NOMO-1 treated with dmso at 0.1 percent for 144 hours (cell line): ENCODE results near the gene CFAP100.

Experiments
- DNase-seq: peaks from one replicate; lab custom pipeline; 2025; ENCODE audit not compliant: unreplicated experiment; lab: John Stamatoyannopoulos, UW

The CFAP100 gene

DNA sequence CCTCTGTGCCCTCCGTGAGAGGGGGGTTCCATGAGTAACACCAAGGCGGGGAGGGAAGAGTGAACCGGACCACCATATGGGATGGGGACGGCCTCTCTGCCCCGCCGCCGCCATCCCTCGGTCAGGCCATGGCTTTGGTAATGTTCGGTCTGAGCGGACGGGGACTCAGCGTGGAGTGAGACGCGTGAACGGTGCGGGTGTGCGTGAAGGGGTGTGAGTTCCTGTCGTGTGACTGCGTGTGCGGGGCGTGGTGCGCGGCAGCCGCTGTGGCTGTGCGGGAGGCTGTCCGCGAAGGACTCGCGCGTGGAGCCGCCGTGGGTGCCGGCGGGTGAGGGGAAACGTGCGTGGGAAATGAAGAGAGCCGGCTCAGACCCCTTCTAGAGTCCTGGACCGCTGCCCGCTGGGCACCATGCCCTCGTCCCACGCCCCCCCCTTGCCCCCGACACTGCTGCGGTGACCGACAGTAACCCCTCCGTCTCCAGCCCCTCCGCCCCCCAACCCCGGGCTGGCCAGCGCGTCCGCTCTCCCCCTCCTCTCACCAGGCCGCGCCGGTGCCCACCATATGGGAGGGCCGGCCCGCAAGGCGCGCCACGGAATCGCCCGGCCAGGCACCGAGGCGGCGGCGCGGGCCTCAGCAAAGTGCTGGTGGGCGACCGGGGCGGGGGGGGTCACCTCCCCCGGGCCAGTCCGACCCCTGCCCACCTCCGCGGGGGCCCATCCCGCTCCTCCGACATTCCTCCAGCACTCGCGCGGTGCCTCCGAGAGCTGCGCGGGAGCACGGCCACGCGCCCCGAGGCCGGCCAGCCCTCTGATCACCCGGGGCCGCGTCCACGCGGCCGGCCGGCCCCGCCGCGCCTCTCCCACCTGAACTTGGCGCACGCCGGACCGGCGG is 38.1 kb upstream of the CFAP100 start:
- DNase-seq, result no peak

DNA sequence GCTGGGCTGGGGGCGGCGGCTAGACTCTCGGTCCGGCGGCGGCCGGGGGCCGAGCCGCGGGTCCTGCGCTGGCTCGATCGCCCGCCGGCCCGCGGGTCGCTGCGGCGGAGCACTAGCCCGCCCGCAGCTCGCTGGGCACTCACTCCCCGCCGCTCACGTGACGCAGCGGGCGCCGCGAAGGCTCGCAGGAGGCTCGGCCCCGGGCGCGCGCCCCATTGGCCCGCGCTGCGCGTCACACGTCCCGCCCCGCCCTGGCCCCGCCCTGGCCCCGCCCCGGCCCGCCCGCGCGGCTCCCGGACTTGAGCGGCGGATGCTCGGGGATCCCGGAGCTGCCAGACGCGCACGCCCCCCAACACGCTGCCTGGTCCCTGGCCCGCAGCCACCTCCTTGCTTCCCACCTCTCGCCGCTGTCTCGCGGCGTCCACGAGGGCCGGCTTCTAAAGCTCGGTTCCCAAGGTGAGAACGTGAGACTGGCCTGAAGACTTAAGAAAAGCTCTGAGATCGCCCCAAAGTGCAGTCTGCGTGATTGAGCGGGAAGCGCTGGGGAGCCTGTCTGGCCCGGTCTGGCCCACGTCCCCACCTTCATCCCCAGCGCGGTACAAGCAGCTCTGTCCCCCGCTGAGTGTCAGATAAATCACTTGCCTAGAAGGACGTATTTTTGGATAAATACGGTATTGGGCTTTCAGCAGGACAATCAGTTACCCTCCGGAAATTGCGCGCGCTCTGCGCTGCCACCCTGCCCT is 37.2 kb upstream of the CFAP100 start, which contains the start of gene KLF15:
TSS of gene KLF15 (minus strand) at position 114 of the 743 bp plus-strand sequence. CDS start 4,486 bp downstream, outside the sequence.
- DNase-seq, result peak; percentile 56

GRCh38 chr3:126358038-126358815 is 36.5 kb upstream of the CFAP100 start:
- DNase-seq, result no peak

- no peak for DNase-seq
These were observed 35.9 kb upstream of the CFAP100 start for GRCh38 chr3:126358816-126359181.

DNA sequence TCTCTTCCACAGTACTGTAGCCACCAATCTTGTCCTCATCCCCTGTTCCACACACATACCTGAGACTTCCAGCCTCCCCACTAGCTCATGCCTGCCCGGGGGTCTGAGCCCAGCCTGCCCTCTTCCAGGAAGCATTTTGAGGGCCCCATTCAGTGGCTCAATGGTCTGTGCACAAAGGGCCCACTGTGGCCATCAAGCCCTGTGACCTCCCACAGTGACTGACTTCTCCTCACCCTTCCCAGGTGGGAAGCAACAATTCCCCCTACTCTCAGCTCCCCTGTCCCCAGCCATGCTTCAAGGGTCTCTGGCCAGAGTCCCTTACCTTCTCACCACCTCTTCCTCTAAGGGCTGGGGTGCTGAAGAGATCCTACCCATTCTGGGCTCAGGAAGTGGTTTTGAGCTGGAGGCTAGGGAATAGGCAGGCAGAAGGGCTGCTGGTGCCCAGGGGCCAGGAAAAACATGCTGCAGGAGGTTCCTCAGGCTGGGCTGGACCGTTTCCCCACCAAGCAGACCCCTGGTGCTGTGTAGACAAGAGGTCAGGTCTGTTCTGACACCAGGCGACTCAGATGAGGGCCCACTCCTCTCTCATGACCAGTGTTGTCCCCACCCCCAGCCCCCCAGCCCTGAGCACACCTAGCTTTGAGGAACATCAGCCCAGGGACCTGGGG is 34.5 kb upstream of the CFAP100 start:
- no peak for DNase-seq

GRCh38 chr3:126360714-126361060 is 34.0 kb upstream of the CFAP100 start:
- DNase-seq, result no peak

GRCh38 chr3:126361211-126361610 is 33.5 kb upstream of the CFAP100 start:
- DNase-seq, result no peak

- DNase-seq, result no peak
These were observed 30.5 kb upstream of the CFAP100 start for GRCh38 chr3:126364130-126364695.

DNA sequence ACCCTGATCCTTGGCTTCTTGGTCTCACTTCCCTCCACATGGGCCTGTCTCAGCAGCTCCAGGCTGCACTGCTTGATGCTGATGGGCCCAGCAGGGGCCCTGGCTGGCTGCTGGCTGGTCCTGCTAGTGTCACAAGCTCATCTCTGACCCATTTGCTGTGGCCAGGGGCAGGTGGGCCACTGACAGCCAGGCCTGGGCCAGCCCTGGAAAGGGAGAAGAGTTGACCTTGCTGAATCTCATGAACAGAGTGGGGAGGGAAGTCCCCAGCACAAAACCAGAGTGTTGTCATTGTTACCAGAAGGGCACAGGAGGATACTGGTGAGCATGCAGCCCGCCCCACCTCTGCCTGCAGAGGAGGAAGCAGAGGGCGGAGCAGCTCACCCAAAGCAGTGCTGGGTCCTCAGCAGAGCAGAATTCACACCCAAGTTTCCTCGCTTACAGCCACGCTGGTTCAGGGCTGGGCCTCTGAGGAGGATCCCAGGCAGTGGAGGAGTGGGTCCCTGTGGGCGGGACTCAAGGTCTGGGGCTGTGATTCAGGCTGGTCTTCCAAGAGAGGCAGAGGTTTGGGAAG is 29.9 kb upstream of the CFAP100 start:
- no peak for DNase-seq

DNA sequence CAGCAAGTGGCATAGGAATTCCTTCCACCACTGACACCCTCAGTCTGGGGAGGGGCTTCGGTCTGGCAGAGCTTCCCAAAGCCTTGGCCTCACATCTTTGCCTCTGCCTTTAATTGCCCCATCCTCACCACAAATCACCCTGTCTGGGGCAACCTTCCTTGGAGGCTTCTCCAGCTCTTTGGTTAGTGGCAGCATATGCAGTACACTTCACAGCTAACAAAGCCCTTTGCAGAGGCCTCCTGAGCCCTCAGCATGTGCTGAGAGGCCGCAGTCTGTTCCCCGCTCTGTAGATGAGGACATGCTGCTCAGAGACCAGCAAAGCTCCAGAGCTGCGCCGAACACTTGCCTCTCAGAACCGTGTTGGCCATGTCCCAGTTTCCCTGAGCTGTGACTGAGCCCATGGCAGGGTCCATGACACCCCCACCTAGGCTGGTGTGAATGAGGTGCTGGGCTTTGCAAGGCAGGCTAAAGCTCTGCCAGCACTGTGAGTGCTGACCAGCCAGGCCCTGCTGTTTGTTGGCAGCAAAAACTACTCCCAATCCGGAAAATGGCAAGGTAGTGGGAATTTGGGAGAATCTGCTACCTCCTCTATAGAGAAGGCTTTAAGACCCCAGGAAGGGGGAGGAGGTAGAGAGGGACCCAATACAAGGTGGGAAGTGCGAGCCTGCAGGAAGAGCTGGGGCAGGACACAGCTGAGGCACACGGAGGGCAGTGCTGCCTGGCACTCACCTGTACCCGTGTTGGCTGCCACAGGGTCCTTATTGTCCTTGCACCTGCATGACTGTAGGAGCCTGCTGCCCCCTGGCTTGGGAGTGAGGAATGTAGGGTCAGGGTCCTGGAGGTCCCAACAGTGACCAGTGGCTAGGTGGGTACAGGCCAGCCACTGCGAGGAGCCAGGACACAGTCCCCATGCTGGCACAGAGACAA is 29.1 kb upstream of the CFAP100 start:
- DNase-seq, result no peak

GRCh38 chr3:126367316-126367805 is 27.3 kb upstream of the CFAP100 start:
- no peak for DNase-seq

GRCh38 chr3:126369490-126369889 is 25.2 kb upstream of the CFAP100 start:
- no peak for DNase-seq

GRCh38 chr3:126370055-126370454 is 24.7 kb upstream of the CFAP100 start:
- DNase-seq, result no peak

GRCh38 chr3:126370606-126371005 is 24.1 kb upstream of the CFAP100 start:
- no peak for DNase-seq

DNA sequence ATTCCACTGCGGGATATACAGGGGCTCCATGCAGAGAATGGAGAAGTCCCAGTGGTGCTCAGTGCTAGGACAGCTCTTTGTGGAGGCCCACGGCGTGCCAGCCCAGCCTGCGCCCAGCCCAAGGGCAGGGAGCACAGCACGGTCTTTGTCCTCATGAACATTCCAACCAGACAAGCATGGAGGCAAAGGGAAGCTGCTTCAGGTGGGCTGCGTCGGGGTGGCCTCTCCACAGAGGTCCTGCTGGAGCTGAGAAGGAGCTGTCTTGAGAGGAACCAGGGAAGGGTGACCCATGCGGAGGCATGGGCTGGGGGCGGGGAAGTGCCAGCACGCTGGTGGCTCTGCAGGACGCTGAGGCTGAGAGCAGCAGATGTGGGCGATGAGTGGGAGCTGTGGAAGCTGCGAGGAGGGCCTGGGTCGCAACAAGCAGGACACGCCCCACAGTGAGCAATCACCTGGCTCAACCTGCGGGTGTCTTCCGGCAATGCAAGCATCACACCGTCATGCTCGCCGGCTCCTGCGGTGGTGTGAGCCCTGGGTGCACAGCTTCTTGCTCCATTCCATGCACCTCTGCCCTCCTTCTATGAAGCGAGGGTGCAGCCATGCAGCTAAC is 23.5 kb upstream of the CFAP100 start:
- no peak for DNase-seq

- DNase-seq, result no peak
These were observed 22.1 kb upstream of the CFAP100 start for GRCh38 chr3:126372413-126373145.

DNA sequence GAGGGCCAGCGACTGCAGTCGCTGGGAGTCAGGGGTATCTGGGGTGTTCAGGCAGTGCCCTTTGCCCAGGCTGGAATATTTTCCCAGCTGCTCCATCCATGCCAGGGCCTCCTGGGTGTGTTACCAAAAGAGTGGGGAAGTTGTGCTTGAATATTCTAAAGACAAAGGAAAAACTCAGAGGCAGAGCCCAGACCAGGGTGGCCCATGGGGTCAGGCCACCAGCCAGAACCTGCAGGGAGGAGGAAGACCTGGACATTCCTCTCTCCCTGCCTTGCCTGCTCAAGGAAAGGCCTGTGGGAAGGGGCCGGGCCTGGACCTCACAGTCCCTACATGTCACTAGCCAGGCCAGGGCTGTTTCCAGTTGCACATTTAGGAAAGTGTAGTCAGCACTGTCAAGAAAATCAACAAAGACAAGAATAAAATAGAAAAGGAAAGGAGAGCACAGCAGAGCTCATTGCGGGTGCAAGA is 21.5 kb upstream of the CFAP100 start:
- DNase-seq, result no peak
